A549 (cell line): ENCODE results near the gene BRSK2. TPM values are rescaled to one million over a fixed set of nuclear protein-coding genes. Genes with fewer than 3 reads are reported as not detected.
A peak's percentile ranks its signal among the peaks of the same experiment; 100 is the strongest.
"Not testable (repeated sequence)": the region's sequence is repeated elsewhere in the genome, so short reads cannot be mapped to it uniquely, and the experiment has no call there.

ENCODE experiments used
- ATAC-seq, 2 experiments: fragments of 200-7000 bp in 1 of 2; fragments of >200 bp in 1 of 2; cut with Nextera tagmentation in 1 of 2; cut with Tn5 transposase in 1 of 2; 3 replicates each; pipeline versions ENCODE4 v1.8.0 to v1.9.1; 2018 to 2020; ENCODE audit warnings: mild to moderate bottlenecking in 1 of 2, moderate library complexity in 1 of 2
- CTCF ChIA-PET: fragments of 300-600 bp; sonication (Branson Sonifier 250); formaldehyde crosslinking; extraction: SDS; loops from one replicate; lab custom pipeline; 2021; ENCODE audit warnings: antibody characterized with exemption, inconsistent platforms; lab: Yijun Ruan, JAX
- POLR2A ChIA-PET: fragments of 350-600 bp; formaldehyde crosslinking; extraction: SDS; loops from one replicate; lab custom pipeline; 2021; ENCODE audit warnings: antibody characterized with exemption, inconsistent platforms; lab: Yijun Ruan, JAX
- DNase-seq, 2 experiments: peaks; one replicate each; pipeline versions ENCODE4 v3.0.0 to v3.0.0-alpha.2; 2011 to 2016; ENCODE audit warnings: low read depth in 1 of 2, low spot score in 1 of 2
- FAIRE-seq: peaks from 2 replicates; lab custom pipeline; 2011; peaks lifted over from hg19 to GRCh38; lab: Jason Lieb, UNC
- H3K27ac ChIP-seq, 2 experiments: fragments of >200 bp; sonication (Bioruptor Twin); formaldehyde crosslinking; 3 replicates each; pipeline ENCODE4 v1.5.1; 2016 to 2017
- H3K4me1 ChIP-seq: fragments of >200 bp; sonication (Bioruptor Twin); formaldehyde crosslinking; 3 replicates; pipeline ENCODE4 v1.6.1; 2016
- H3K4me2 ChIP-seq: fragments of >200 bp; sonication (Bioruptor Twin); formaldehyde crosslinking; 3 replicates; pipeline ENCODE4 v1.6.1; 2016
- H3K4me3 ChIP-seq: fragments of >200 bp; sonication (Bioruptor Twin); formaldehyde crosslinking; 3 replicates; pipeline ENCODE4 v1.5.1; 2016
- H3K9me3 ChIP-seq: fragments of >200 bp; sonication (Bioruptor Twin); formaldehyde crosslinking; 3 replicates; pipeline ENCODE4 v1.6.1; 2016
- CBX2 ChIP-seq: fragments of 200-600 bp; sonication (generic); IDR thresholded peaks from 2 replicates; pipeline ENCODE4 v1.6.1; 2016; ENCODE audit warnings: low read depth, mild to moderate bottlenecking, borderline replicate concordance
- CEBPB ChIP-seq, 2 experiments: fragments of >200 bp in 1 of 2; sonication (Bioruptor Twin) in 1 of 2; formaldehyde crosslinking in 1 of 2; IDR thresholded peaks; 2 replicates each; pipeline ENCODE4 v1.6.1; 2012 to 2016
- CHD2 ChIP-seq: fragments of 150-350 bp; IDR thresholded peaks from 2 replicates; pipeline ENCODE4 v1.6.1; 2014; ENCODE audit warnings: low read length; ENCODE audit not compliant: partially characterized antibody
- E2F6 ChIP-seq: IDR thresholded peaks from 2 replicates; pipeline ENCODE4 v1.6.1; 2012; ENCODE audit warnings: low read depth, borderline replicate concordance
- FOSL2 ChIP-seq, 2 experiments: fragments of 450-650 bp in 1 of 2; fragments of >200 bp in 1 of 2; sonication (Bioruptor Twin) in 1 of 2; formaldehyde crosslinking; IDR thresholded peaks; 2 replicates each; pipeline versions ENCODE4 v1.5.0 to v1.6.1; 2016 to 2020; ENCODE audit warnings: mild to moderate bottlenecking in 1 of 2, moderate library complexity in 1 of 2
- FOXS1 ChIP-seq: fragments of 250-450 bp; sonication (Bioruptor Pico); IDR thresholded peaks from 2 replicates; pipeline ENCODE4 v1.5.0; 2020; ENCODE audit warnings: mild to moderate bottlenecking, moderate library complexity
- GATA3 ChIP-seq: IDR thresholded peaks from 2 replicates; pipeline ENCODE4 v1.6.1; 2012; ENCODE audit warnings: borderline replicate concordance
- HDAC2 ChIP-seq: fragments of 200-600 bp; sonication (generic); IDR thresholded peaks from 2 replicates; pipeline ENCODE4 v1.6.1; 2016
- HEYL ChIP-seq: fragments of 250-450 bp; sonication (Bioruptor Pico); IDR thresholded peaks from 2 replicates; pipeline ENCODE4 v1.8.0; 2021; ENCODE audit warnings: mild to moderate bottlenecking, moderate library complexity
- HOXB5 ChIP-seq: fragments of 250-450 bp; sonication (Bioruptor Pico); IDR thresholded peaks from 2 replicates; pipeline ENCODE4 v1.5.0; 2020; ENCODE audit warnings: mild to moderate bottlenecking, moderate library complexity
- MAX ChIP-seq: IDR thresholded peaks from 2 replicates; pipeline ENCODE4 v1.6.1; 2012
- NPAS2 ChIP-seq: fragments of 250-450 bp; sonication (Bioruptor Pico); IDR thresholded peaks from 2 replicates; pipeline ENCODE4 v1.8.0; 2022; ENCODE audit warnings: mild to moderate bottlenecking, moderate library complexity, borderline replicate concordance
- PHF8 ChIP-seq: fragments of 200-600 bp; sonication (generic); IDR thresholded peaks from 2 replicates; pipeline ENCODE4 v1.6.1; 2016; ENCODE audit warnings: low read depth, mild to moderate bottlenecking, antibody characterized with exemption, moderate library complexity, borderline replicate concordance
- RARB ChIP-seq: fragments of 250-450 bp; sonication (Bioruptor Pico); IDR thresholded peaks from 2 replicates; pipeline ENCODE4 v1.8.0; 2021; ENCODE audit warnings: mild to moderate bottlenecking, moderate library complexity
- RCOR1 ChIP-seq: fragments of 150-350 bp; IDR thresholded peaks from 2 replicates; pipeline ENCODE4 v1.6.1; 2014; ENCODE audit warnings: antibody characterized with exemption, low read length, low read depth
- RFX5 ChIP-seq: fragments of 450-650 bp; IDR thresholded peaks from 2 replicates; pipeline ENCODE4 v1.7.1; 2014; ENCODE audit warnings: antibody characterized with exemption, mild to moderate bottlenecking, moderate library complexity
- SREBF2 ChIP-seq: fragments of 450-650 bp; IDR thresholded peaks from 2 replicates; pipeline ENCODE4 v1.6.1; 2014; ENCODE audit warnings: mild to moderate bottlenecking, moderate library complexity
- TP53 ChIP-seq: fragments of 250-450 bp; sonication (Bioruptor Pico); IDR thresholded peaks from 2 replicates; pipeline ENCODE4 v1.5.0; 2021; ENCODE audit warnings: mild to moderate bottlenecking, moderate library complexity
- ZC3H11A ChIP-seq: fragments of 450-650 bp; IDR thresholded peaks from 2 replicates; pipeline ENCODE4 v1.6.1; 2014; ENCODE audit warnings: antibody characterized with exemption, mild to moderate bottlenecking
- ZSCAN20 ChIP-seq: fragments of 250-450 bp; sonication (Bioruptor Pico); IDR thresholded peaks from 2 replicates; pipeline ENCODE4 v1.8.0; 2022; ENCODE audit warnings: mild to moderate bottlenecking, moderate library complexity
- WGBS: methylation state at CpG from one replicate; pipeline ENCODE4 v1.1.6; 2017; ENCODE audit errors: missing lambda C conversion rate; 5-methylcytosine and 5-hydroxymethylcytosine counted together
- polyA plus RNA-seq, 4 experiments: library from polyadenylated mRNA; depleted of rRNA in 3 of 4; stranded (reverse); fragments of >200 nt; fragmentation: RNase III in 1 of 4; extraction: RNeasy Plus Mini Kit Qiagen cat#74134 plus additional on column Dnase treatment in 1 of 4; gene quantifications; 2 replicates in 3 of 4; 3 replicates in 1 of 4; pipeline ENCODE4 v1.2.3, GENCODE V29; 2011 to 2017
- TF ChIP-seq, protein P1 (sequence below): fragments of 250-450 bp; sonication (Bioruptor Pico); IDR thresholded peaks from 2 replicates; pipeline ENCODE4 v1.5.0; 2020; ENCODE audit warnings: low read depth, mild to moderate bottlenecking, moderate library complexity

The BRSK2 gene
- polyA plus RNA-seq, 2 of the 4 experiments (the other 2 are of a cell fraction), result 3.8 to 10.1 TPM

DNA sequence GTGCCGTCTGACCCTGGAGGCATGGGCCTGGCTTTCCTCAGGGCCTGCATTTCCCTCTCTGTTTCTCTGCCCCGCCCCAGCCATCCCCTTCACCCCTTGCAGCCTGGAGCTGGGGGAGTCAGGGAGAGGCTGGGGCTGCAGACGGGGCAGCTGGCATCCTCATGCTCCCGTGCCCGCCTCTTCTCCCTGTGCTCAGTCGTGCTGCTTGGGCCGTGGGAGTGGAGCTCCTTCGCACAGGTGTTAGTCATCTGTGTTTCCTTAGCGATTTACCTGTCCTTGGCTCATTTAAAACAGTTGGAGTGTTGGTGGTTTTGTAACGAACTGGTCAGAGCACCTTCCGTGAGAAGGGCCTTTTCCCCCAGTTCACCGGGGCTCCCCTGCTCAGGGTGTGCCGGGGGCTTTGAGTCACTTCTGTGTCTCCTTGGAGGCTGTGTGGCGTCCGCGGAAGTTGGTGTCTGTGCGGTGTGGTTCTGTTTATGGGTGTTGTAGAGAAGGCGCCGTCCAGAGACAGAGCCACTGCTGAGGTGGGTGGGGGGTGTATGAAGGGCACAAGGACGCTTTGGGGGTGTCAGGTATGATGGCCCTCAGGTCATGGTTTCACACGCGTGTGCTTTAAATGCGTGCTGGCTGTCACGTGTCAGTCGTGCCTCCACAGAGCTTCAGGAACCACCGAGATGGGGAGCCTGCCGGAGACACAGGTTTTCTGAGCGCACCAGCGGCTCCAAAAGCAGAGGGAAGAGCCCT is 19.5 kb downstream of the BRSK2 start:
- DNase-seq (no peak), ATAC-seq (peak in 1 of 2 experiments; percentile 21; a peak in 2 of 6 replicates), FAIRE-seq (no peak)
- H3K27ac ChIP-seq, result no peak overlapping the region
- ChIA-PET POLR2A (no interaction called here), CTCF (no interaction called here)
- no peaks in the 10 kb centered on the region for H3K4me1 ChIP-seq
- 71% methylated on average over 29 of the region's 29 CpGs for WGBS
- H3K4me2 ChIP-seq, result no peak overlapping the region
- no peak overlapping the region for H3K4me3 ChIP-seq
- TF ChIP-seq HDAC2 (no peak), CEBPB (IDR thresholded peaks at IDR 0.05) (no peak), CHD2 (no peak), FOXS1 (no peak), RCOR1 (no peak), RARB (no peak), PHF8 (no peak), ZSCAN20 (CRISPR knock-in tag) (no peak), HEYL (no peak), GATA3 (no peak), HOXB5 (CRISPR knock-in tag) (no peak), TP53 (CRISPR knock-in tag) (no peak), FOSL2 (IDR thresholded peaks at IDR 0.05) (no peak), FOSL2 (CRISPR knock-in tag; IDR thresholded peaks at IDR 0.05) (no peak), E2F6 (no peak)
- peaks cover 12% of the 10 kb centered on the region; the same call in 2 of the 3 replicates for H3K9me3 ChIP-seq

DNA sequence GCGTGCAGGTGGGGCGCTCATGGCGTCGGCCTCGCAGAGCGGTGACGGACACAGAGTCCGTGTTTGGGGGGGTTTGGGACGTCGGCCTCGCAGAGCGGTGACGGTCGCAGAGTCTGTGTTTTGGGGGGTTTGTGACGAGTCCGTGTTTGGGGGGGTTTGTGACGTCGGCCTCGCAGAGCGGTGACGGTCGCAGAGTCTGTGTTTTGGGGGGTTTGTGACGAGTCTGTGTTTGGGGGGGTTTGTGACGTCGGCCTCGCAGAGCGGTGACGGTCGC is 20.1 kb downstream of the BRSK2 start:
- H3K4me3 ChIP-seq, CTCF ChIA-PET, POLR2A ChIA-PET, H3K4me1 ChIP-seq, ATAC-seq, H3K4me2 ChIP-seq, DNase-seq, H3K27ac ChIP-seq, FAIRE-seq: not testable (repeated sequence)
- H3K9me3 ChIP-seq, result peaks cover 17% of the 10 kb centered on the region; the same call in 2 of the 3 replicates
- 94% methylated on average over 14 of the region's 29 CpGs for WGBS

DNA sequence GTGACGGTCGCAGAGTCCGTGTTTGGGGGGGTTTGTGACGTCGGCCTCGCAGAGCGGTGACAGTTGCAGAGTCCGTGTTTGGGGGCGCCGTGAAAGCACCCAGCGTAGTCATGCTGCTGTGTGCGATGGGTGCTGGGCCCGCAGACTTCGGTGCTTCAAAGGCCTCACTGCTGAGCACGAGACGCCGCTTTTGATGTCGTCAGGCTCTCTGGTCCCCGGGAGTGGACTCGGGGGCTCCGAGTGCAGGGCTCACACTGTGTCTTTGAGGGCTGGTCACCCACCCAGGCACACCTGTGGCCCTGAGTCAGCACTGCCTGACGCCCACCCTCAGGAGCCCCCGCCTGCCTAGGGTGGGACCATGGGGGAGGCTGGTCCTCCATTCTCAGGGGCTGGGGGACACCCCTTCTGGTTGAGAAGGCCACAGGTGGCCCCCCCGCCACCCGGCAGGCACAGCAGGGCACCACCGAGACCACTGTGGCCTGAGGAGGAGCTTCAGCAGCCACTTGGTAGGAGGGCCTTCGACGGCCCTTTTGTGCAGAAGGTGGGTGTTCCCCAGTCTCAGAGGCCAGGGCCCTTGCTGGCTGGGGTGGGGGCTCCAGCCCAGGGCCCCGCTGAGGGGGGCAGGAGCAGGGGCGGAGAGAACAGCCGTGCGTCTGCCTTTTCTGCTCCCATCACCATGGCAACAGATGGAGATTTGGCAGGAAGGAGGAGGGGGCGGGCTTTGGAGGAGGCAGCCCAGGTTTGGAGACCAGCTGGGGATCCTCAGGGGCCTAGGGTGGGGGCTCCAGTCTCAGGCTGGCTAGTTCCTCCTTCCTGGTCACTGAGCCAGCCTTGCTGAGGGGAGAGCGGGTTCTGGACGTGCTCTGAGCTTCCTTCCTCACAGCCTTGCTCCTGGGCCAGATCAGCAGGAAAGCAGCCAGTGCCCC is 20.9 kb downstream of the BRSK2 start:
- 77% methylated on average over 25 of the region's 35 CpGs for WGBS
- TF ChIP-seq ZC3H11A (no peak), SREBF2 (no peak), MAX (no peak), NPAS2 (CRISPR knock-in tag) (no peak), CBX2 (no peak), RFX5 (no peak)
- TF ChIP-seq, protein P1, sequence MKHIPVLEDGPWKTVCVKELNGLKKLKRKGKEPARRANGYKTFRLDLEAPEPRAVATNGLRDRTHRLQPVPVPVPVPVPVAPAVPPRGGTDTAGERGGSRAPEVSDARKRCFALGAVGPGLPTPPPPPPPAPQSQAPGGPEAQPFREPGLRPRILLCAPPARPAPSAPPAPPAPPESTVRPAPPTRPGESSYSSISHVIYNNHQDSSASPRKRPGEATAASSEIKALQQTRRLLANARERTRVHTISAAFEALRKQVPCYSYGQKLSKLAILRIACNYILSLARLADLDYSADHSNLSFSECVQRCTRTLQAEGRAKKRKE, result no peak
- FAIRE-seq (no peak), ATAC-seq (no peak), DNase-seq (no peak)
- CTCF ChIA-PET, result interaction anchor here (0.6 kb wide), 1 partner anchor 8 kb away, joined by 3 read pairs; no protein-coding TSS in a partner anchor
- POLR2A ChIA-PET, result no interaction called here
- Histone ChIP-seq H3K4me2 (no peak overlapping the region), H3K9me3 (peaks cover 22% of the 10 kb centered on the region), H3K27ac (no peak overlapping the region), H3K4me3 (no peak overlapping the region), H3K4me1 (no peaks in the 10 kb centered on the region)
